ENCODE data around the gene FRAS1.

FRAS1 gene

DNA sequence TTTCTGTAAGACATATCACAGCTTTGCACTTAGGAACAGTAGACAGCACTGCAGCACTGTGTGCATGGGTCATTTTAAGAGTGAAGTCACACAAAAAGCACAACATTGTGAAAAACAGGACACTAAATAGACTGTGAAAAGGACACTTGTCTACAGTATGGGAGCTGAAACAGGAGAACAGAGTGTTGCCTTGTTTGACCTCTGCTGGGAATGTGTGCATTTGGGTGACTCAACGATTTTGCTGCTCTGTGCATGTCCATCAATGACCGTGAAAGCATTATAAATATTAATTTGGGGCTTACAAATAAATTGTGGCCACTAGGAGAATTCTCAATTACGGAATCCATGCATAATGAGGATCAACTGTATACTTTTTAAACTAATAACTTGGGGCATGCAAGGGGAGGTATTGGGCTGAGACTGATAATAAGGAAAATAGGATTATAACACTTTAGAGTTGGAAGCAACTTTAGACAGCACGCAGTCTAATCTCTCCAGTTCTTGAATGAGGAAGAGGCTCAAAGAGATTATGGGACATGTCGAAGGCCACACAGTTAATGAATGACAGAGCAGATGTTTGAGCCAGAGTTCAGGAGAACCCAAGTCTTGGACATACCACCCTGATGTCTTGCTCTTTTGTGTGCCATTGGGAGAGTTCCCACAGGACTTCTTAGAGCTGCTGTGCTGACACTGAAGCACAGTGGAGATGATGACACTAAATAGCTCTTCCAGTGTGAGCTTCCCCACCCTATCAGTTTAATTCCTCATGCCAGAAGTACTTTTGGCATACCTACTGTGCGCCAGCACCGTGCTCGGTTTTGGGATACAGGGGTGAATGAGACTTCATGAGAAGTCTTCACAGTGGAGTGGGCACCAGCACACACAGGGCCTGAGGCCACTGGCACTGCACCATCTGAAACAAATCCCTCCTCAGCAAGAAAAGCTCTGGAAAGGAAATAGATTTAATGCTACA lies 79.3 kb downstream of the FRAS1 start:
- no peak overlapping the region for H3K27ac ChIP-seq
- H3K4me2 ChIP-seq, result no peak overlapping the region
- H3K4me3 ChIP-seq, result no peak overlapping the region
- TF ChIP-seq Cebpa-rat (IDR thresholded peaks at IDR 0.05), result no peak
- H3K9me3 ChIP-seq, result no peaks in the 10 kb centered on the region
- no peak overlapping the region for H3K9ac ChIP-seq
- H3K27me3 ChIP-seq, result no peaks in the 10 kb centered on the region
- H3K4me1 ChIP-seq, result no peaks in the 10 kb centered on the region
- H4K20me1 ChIP-seq, result no peaks in the 10 kb centered on the region
- no peaks in the 10 kb centered on the region for H3K36me3 ChIP-seq

DNA sequence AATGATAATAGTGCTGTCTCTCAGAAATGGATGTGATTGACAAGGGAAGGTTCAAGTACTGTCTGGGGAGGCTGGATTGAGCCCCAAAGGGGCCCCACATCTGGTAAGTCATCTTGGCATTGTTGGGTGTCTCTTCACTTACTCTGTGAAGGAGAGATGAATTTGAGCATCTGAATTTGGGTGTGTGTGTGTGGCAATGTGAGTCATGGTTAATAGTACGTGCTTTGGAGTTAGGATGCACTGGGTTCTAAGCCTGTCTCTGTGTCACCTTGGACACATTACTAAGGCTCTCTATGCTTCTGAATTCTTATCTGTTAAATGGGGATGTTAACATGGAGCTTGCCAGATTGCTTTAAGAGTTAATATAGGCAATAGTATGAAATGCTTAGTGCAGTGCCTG lies 80.4 kb downstream of the FRAS1 start:
- TF ChIP-seq Cebpa-rat (IDR thresholded peaks at IDR 0.05), result no peak
- no peaks in the 10 kb centered on the region for H3K27me3 ChIP-seq
- no peak overlapping the region for H3K27ac ChIP-seq
- H3K9ac ChIP-seq, result no peak overlapping the region
- H3K4me3 ChIP-seq, result no peak overlapping the region
- no peak overlapping the region for H3K4me2 ChIP-seq
- H3K36me3 ChIP-seq, result no peaks in the 10 kb centered on the region
- no peaks in the 10 kb centered on the region for H4K20me1 ChIP-seq
- no peaks in the 10 kb centered on the region for H3K4me1 ChIP-seq
- H3K9me3 ChIP-seq, result no peaks in the 10 kb centered on the region

GRCh38 chr4:78138252-78138651 lies 81.1 kb downstream of the FRAS1 start:
- TF ChIP-seq Cebpa-rat (IDR thresholded peaks at IDR 0.05), result no peak
- Histone ChIP-seq H3K36me3 (no peaks in the 10 kb centered on the region), H3K4me3 (no peak overlapping the region), H3K9ac (no peak overlapping the region), H3K27me3 (no peaks in the 10 kb centered on the region), H3K4me1 (no peaks in the 10 kb centered on the region), H3K27ac (no peak overlapping the region), H4K20me1 (no peaks in the 10 kb centered on the region), H3K4me2 (no peak overlapping the region), H3K9me3 (no peaks in the 10 kb centered on the region)

GRCh38 chr4:78143634-78144033 lies 86.5 kb downstream of the FRAS1 start:
- no peak for TF ChIP-seq Cebpa-rat (IDR thresholded peaks at IDR 0.05)
- Histone ChIP-seq H3K36me3 (no peaks in the 10 kb centered on the region), H3K9me3 (no peaks in the 10 kb centered on the region)

DNA sequence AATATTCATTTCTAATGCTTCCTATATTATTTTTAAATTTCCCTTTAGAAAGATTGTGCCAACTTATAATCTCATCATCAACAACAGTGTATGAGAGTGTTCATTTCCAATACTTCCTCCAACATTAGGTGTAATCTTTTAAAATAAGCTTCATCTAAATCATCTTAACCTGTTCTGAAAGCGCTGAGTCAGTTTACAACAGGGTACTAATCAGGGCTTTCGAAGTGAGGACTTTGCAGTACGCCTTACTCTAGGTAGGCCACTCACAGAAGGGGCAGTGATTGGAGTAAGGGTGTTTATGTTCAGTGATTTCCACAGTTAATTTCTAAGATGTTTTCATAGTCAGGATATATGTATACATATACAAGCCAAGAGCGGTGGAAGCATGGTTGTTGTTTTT lies 87.9 kb downstream of the FRAS1 start:
- Histone ChIP-seq H3K9ac (no peak overlapping the region), H3K4me3 (no peak overlapping the region), H3K27me3 (no peaks in the 10 kb centered on the region), H3K36me3 (no peaks in the 10 kb centered on the region), H3K27ac (no peak overlapping the region), H3K9me3 (no peaks in the 10 kb centered on the region), H4K20me1 (no peaks in the 10 kb centered on the region), H3K4me2 (no peak overlapping the region), H3K4me1 (no peaks in the 10 kb centered on the region)
- TF ChIP-seq Cebpa-rat (IDR thresholded peaks at IDR 0.05), result no peak

More at GRCh38 chr4:78143634-78144033, 86.5 kb downstream of the FRAS1 start:
- Histone ChIP-seq H4K20me1 (no peaks in the 10 kb centered on the region), H3K4me1 (no peaks in the 10 kb centered on the region), H3K4me3 (no peak overlapping the region), H3K4me2 (no peak overlapping the region), H3K9ac (no peak overlapping the region), H3K27me3 (no peaks in the 10 kb centered on the region), H3K27ac (no peak overlapping the region)

DNA sequence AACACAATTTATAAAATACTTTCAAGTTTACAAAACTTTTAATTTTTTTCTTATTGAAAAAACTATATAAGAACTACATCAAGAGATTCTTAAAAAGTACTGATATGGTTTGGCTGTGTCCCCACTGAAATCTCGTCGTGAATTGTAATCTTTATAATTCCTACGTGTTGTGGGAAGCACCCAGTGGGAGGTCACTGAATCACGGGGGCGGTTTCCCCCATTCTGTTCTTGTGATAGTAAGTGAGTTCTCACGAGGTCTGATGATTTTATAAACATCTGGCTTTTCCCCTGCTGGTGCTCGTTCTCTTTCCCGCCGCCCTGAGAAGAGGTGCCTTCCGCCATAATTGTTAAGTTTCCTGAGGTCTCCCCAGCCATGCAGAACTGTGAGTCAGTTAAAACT lies 88.5 kb downstream of the FRAS1 start:
- Histone ChIP-seq H3K9ac (no peak overlapping the region), H3K4me3 (no peak overlapping the region), H4K20me1 (no peaks in the 10 kb centered on the region), H3K4me1 (no peaks in the 10 kb centered on the region), H3K36me3 (no peaks in the 10 kb centered on the region), H3K27ac (no peak overlapping the region), H3K27me3 (no peaks in the 10 kb centered on the region), H3K9me3 (no peaks in the 10 kb centered on the region), H3K4me2 (no peak overlapping the region)
- no peak for TF ChIP-seq Cebpa-rat (IDR thresholded peaks at IDR 0.05)

DNA sequence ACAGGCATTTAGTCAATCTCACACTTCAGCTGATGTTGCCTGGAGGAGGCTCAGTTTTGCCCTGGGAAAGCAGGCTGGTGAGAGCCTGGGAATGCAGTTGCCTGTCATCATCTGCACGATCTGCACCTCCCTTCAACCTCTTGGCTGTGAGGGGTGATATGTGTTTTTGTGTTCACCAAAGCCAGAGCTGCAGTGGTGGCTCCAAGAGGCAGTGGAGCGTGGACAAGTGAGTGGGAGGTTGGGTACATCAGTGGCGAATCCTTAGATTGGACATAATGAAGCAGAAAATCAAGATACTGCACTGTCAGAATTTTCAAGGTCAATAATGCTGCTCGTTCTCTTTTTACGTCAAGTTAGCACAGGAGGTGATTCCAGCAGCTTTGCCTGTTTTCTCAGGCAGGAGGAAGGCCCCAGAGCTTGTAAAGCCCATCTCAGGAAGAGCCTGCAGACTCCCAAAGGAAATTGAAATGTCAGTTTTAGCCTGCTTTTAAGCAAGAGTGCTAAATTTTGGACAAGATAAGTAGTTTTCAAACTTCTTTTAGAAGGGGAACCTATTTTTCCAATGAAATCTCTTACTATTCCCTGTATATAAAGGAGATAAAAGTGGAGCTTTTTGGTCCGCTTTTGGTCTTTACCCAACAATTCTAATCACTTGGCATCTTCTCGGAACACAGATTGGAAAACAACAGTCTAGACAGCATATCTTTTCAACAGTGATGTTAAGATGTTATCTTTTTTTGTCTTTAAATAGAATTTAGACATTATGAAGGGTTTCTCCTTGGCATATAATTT lies 92.8 kb downstream of the FRAS1 start:
- no peak for TF ChIP-seq Cebpa-rat (IDR thresholded peaks at IDR 0.05)
- Histone ChIP-seq H4K20me1 (no peaks in the 10 kb centered on the region), H3K27me3 (no peaks in the 10 kb centered on the region), H3K9me3 (no peaks in the 10 kb centered on the region), H3K4me1 (no peaks in the 10 kb centered on the region), H3K27ac (no peak overlapping the region), H3K36me3 (no peaks in the 10 kb centered on the region), H3K4me2 (no peak overlapping the region), H3K9ac (no peak overlapping the region), H3K4me3 (no peak overlapping the region)

DNA sequence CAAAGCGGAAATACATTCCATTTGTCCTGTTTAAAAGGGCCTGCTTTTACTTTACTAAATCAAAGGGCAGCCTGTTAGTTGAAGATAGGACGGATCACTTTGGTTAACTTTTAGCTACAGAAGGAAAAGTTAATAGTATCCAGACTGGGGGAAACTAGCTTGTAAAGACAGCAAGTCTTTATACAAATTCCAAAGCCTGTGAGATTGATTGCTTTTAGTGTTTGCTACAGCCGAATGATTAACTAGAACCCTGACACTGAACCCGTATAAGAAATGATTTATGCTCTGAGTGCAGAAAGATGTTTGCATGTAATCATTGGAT lies 93.4 kb downstream of the FRAS1 start:
- Histone ChIP-seq H3K9me3 (no peaks in the 10 kb centered on the region), H3K27ac (no peak overlapping the region), H3K27me3 (no peaks in the 10 kb centered on the region), H3K36me3 (no peaks in the 10 kb centered on the region), H3K4me1 (peaks cover 2% of the 10 kb centered on the region), H4K20me1 (no peaks in the 10 kb centered on the region), H3K9ac (no peak overlapping the region), H3K4me2 (no peak overlapping the region), H3K4me3 (no peak overlapping the region)
- TF ChIP-seq Cebpa-rat (IDR thresholded peaks at IDR 0.05), result no peak

GRCh38 chr4:78152795-78153194 lies 95.7 kb downstream of the FRAS1 start:
- Histone ChIP-seq H3K4me3 (no peak overlapping the region), H3K9me3 (no peaks in the 10 kb centered on the region), H3K36me3 (no peaks in the 10 kb centered on the region), H3K27ac (no peak overlapping the region), H3K4me1 (peaks cover 9% of the 10 kb centered on the region), H3K9ac (no peak overlapping the region), H4K20me1 (no peaks in the 10 kb centered on the region), H3K27me3 (no peaks in the 10 kb centered on the region), H3K4me2 (no peak overlapping the region)
- no peak for TF ChIP-seq Cebpa-rat (IDR thresholded peaks at IDR 0.05)

GRCh38 chr4:78154972-78155590 lies 98.0 kb downstream of the FRAS1 start:
- no peaks in the 10 kb centered on the region for H3K36me3 ChIP-seq
- H3K9ac ChIP-seq, result no peak overlapping the region
- no peak overlapping the region for H3K4me3 ChIP-seq
- no peak overlapping the region for H3K27ac ChIP-seq
- H3K27me3 ChIP-seq, result no peaks in the 10 kb centered on the region
- H4K20me1 ChIP-seq, result no peaks in the 10 kb centered on the region
- peaks cover 9% of the 10 kb centered on the region for H3K4me1 ChIP-seq
- no peaks in the 10 kb centered on the region for H3K9me3 ChIP-seq
- TF ChIP-seq Cebpa-rat (IDR thresholded peaks at IDR 0.05), result no peak
- H3K4me2 ChIP-seq, result no peak overlapping the region

All from BLaER1 (cell line).